GM23248 (cell line): ENCODE measurements around the gene TSPAN5.
"Not testable (repeated sequence)": the region's sequence is repeated elsewhere in the genome, so short reads cannot be mapped to it uniquely, and the experiment has no call there.

Source experiments
- EZH2 ChIP-seq: fragments of 200-600 bp; sonication (generic); IDR thresholded peaks from 2 replicates; pipeline ENCODE4 v1.6.1; 2018; ENCODE audit warnings: antibody characterized with exemption, mild to moderate bottlenecking; ENCODE audit not compliant: insufficient read depth, poor library complexity, severe bottlenecking
- EZH2phosphoT487 ChIP-seq: fragments of 200-600 bp; sonication (generic); IDR thresholded peaks from 2 replicates; pipeline ENCODE4 v1.6.1; 2018; ENCODE audit warnings: antibody characterized with exemption, moderate library complexity, mild to moderate bottlenecking, low read depth; ENCODE audit not compliant: insufficient read depth

GRCh38 chr4:98705586-98705985, 47.2 kb upstream of the TSPAN5 start:
- TF ChIP-seq EZH2phosphoT487, EZH2: not testable (repeated sequence)
